Left lung (tissue), 10 donors: Measurements from ENCODE around the gene ZCCHC24. TPM values are rescaled to one million over a fixed set of nuclear protein-coding genes. Genes with fewer than 3 reads are reported as not detected.

Experiments used
- ATAC-seq: fragments of 200-7000 bp; cut with Tn5 transposase; one replicate; pipeline ENCODE4 v1.9.1; 2020; ENCODE audit warnings: moderate library complexity
- DNase-seq, 4 donors: peaks; one replicate each; pipeline ENCODE4 v3.0.0-alpha.2; 2013 to 2020
- H3K27ac ChIP-seq, 2 donors: fragments of 200-600 bp; sonication (generic) in 1 of 2; one replicate each; pipeline versions ENCODE4 v1.5.0 to v1.8.0; 2020 to 2021
- H3K27me3 ChIP-seq, 2 donors: fragments of 200-600 bp; sonication (generic) in 1 of 2; one replicate each; pipeline versions ENCODE4 v1.5.0 to v1.8.0; 2020 to 2021
- H3K36me3 ChIP-seq, 2 donors: fragments of 200-600 bp; sonication (generic) in 1 of 2; one replicate each; pipeline versions ENCODE4 v1.5.0 to v1.8.0; 2020 to 2021
- H3K4me1 ChIP-seq, 2 donors: fragments of 200-600 bp; one replicate each; pipeline ENCODE4 v1.8.0; 2021
- H3K4me3 ChIP-seq, 2 donors: fragments of 200-600 bp; sonication (generic) in 1 of 2; one replicate each; pipeline versions ENCODE4 v1.5.0 to v1.8.0; 2020 to 2021; ENCODE audit warnings: mild to moderate bottlenecking in 1 of 2
- H3K9me3 ChIP-seq, 2 donors: fragments of 200-600 bp; sonication (generic) in 1 of 2; one replicate each; pipeline versions ENCODE4 v1.5.0 to v1.8.0; 2020 to 2021
- CTCF ChIP-seq, 2 donors: fragments of 200-600 bp; sonication (generic) in 1 of 2; IDR thresholded peaks; one replicate each; pipeline versions ENCODE4 v1.5.0 to v1.8.0; 2021; ENCODE audit warnings: antibody characterized with exemption in 2 of 2
- intact Hi-C, 2 donors: fragments of 100-400 bp; cut with DNase I; formaldehyde crosslinking; loops; one replicate each; pipeline versions ENCODE4 v1.11.2 to v1.14.2; 2022
- polyA plus RNA-seq, 6 donors: library from polyadenylated mRNA; unstranded; fragments of 120-200 nt; gene quantifications; one replicate each; pipeline ENCODE4 v1.2.1, GENCODE V29; 2013; ENCODE audit not compliant: insufficient read length in 6 of 6
- total RNA-seq, 2 donors: library from RNA; stranded (reverse); fragmentation: NEBNext Ultra II Directional; extraction: Animal tissue kit (Norgen Biotek cat#: 25700); gene quantifications; one replicate each; pipeline ENCODE4 v1.2.1, GENCODE V29; 2021
- donor health status: DM: no; HTN: yes; CAD: no.
- donor health status: DM: no; HTN: no; CAD: no.

Gene ZCCHC24
- total and polyA plus RNA-seq, 8 donors = 28.9 to 48.3 (median 37.1) TPM

- no peak overlapping the region for H3K27ac ChIP-seq
- H3K4me1 ChIP-seq = peaks cover 23 to 54% of the 10 kb centered on the region in 2 donors
Observed at GRCh38 chr10:79440281-79440680, 5.1 kb downstream of the ZCCHC24 start.

GRCh38 chr10:79438699-79439085, 6.7 kb downstream of the ZCCHC24 start:
- ATAC-seq (no peak), DNase-seq (no peak)
- Histone ChIP-seq H3K36me3 (no peaks in the 10 kb centered on the region), H3K4me1 (peaks cover 20 to 43% of the 10 kb centered on the region in 2 donors), H3K4me3 (no peak overlapping the region), H3K27ac (peak overlapping the region in 1 of 2 donors; percentile 3), H3K9me3 (no peaks in the 10 kb centered on the region), H3K27me3 (no peaks in the 10 kb centered on the region)
- TF ChIP-seq CTCF (IDR thresholded peaks at IDR 0.05) = no peak
- intact Hi-C loops = no loop called here

More at GRCh38 chr10:79440281-79440680, 5.1 kb downstream of the ZCCHC24 start:
- no peak for DNase-seq
- no peaks in the 10 kb centered on the region for H3K36me3 ChIP-seq
- peaks cover 0 to 4% of the 10 kb centered on the region in 2 donors for H3K27me3 ChIP-seq
- intact Hi-C loops = loop anchor here in 1 of 2 donors (5.0 kb wide), 1 partner anchor 38 kb away; no protein-coding TSS in a partner anchor
- no peak for ATAC-seq
- H3K9me3 ChIP-seq = no peaks in the 10 kb centered on the region
- H3K4me3 ChIP-seq = no peak overlapping the region
- no peak for TF ChIP-seq CTCF (IDR thresholded peaks at IDR 0.05)

- H3K36me3 ChIP-seq = no peaks in the 10 kb centered on the region
- peaks cover 15 to 38% of the 10 kb centered on the region in 2 donors for H3K4me1 ChIP-seq
- H3K27ac ChIP-seq = no peak overlapping the region
- intact Hi-C loops = no loop called here
- no peaks in the 10 kb centered on the region for H3K9me3 ChIP-seq
- H3K27me3 ChIP-seq = no peaks in the 10 kb centered on the region
- no peak for DNase-seq
- TF ChIP-seq CTCF (IDR thresholded peaks at IDR 0.05) = no peak
- ATAC-seq = no peak
- no peak overlapping the region for H3K4me3 ChIP-seq
Observed at GRCh38 chr10:79438021-79438698, 7.3 kb downstream of the ZCCHC24 start.

- DNase-seq (no peak), ATAC-seq (no peak)
- H3K27me3 ChIP-seq = no peaks in the 10 kb centered on the region
- H3K36me3 ChIP-seq = peaks cover 0 to 4% of the 10 kb centered on the region in 2 donors
- no peak overlapping the region for H3K27ac ChIP-seq
- peaks cover 13 to 36% of the 10 kb centered on the region in 2 donors for H3K4me1 ChIP-seq
- H3K9me3 ChIP-seq = no peaks in the 10 kb centered on the region
- TF ChIP-seq CTCF (IDR thresholded peaks at IDR 0.05) = no peak
- intact Hi-C loops = no loop called here
- H3K4me3 ChIP-seq = no peak overlapping the region
Observed at GRCh38 chr10:79437111-79437814, 8.2 kb downstream of the ZCCHC24 start.

- Histone ChIP-seq H3K9me3 (no peaks in the 10 kb centered on the region), H3K4me1 (peaks cover 13 to 31% of the 10 kb centered on the region in 2 donors), H3K27me3 (no peaks in the 10 kb centered on the region), H3K27ac (no peak overlapping the region), H3K36me3 (peaks cover 0 to 8% of the 10 kb centered on the region in 2 donors), H3K4me3 (no peak overlapping the region)
- ATAC-seq (no peak), DNase-seq (no peak)
- TF ChIP-seq CTCF (IDR thresholded peaks at IDR 0.05) = no peak
- intact Hi-C loops = no loop called here
Observed at GRCh38 chr10:79436850-79437103, 8.6 kb downstream of the ZCCHC24 start.
